GM12872 (cell line): ENCODE results near the gene PACSIN1.

ENCODE experiments used
- CTCF ChIP-seq: IDR thresholded peaks from 3 replicates; pipeline ENCODE4 v1.5.1; 2011; ENCODE audit warnings: low read depth, mild to moderate bottlenecking, low read length, moderate library complexity; ENCODE audit not compliant: insufficient read depth

Gene PACSIN1

GRCh38 chr6:34425498-34426410 lies 40.1 kb upstream of the PACSIN1 start, which contains the start of gene RPS10:
TSS of gene RPS10 (minus strand) at chr6:34426069. CDS start at chr6:34425221, 848 bp downstream.
- no peak for TF ChIP-seq CTCF

GRCh38 chr6:34435916-34436315 lies 30.0 kb upstream of the PACSIN1 start:
- no peak for TF ChIP-seq CTCF

GRCh38 chr6:34436803-34437643 lies 28.9 kb upstream of the PACSIN1 start:
- no peak for TF ChIP-seq CTCF

- no peak for TF ChIP-seq CTCF
Observed at GRCh38 chr6:34437644-34437970, 28.3 kb upstream of the PACSIN1 start.

GRCh38 chr6:34438705-34439104 lies 27.2 kb upstream of the PACSIN1 start:
- no peak for TF ChIP-seq CTCF

- TF ChIP-seq CTCF, result no peak
Observed at GRCh38 chr6:34439442-34439841, 26.4 kb upstream of the PACSIN1 start.

GRCh38 chr6:34441526-34441925 lies 24.4 kb upstream of the PACSIN1 start:
- TF ChIP-seq CTCF, result no peak
